Mesothelial cell of epicardium (in vitro differentiated cells): Measurements from ENCODE around the gene SLFN5. TPM values are rescaled to one million over a fixed set of nuclear protein-coding genes. Genes with fewer than 3 reads are reported as not detected.

Experiments
- DNase-seq, 2 experiments: peaks; one replicate each; pipeline ENCODE4 v3.0.0; 2021; ENCODE audit warnings: low spot score in 2 of 2; ENCODE audit not compliant: unreplicated experiment in 2 of 2
- H3K27ac Mint-ChIP-seq: 2 replicates; pipeline ENCODE4 v1.8.0; 2021; ENCODE audit warnings: mixed read lengths
- H3K27me3 Mint-ChIP-seq: 2 replicates; pipeline ENCODE4 v1.8.0; 2021; ENCODE audit warnings: low read depth, mixed read lengths
- H3K36me3 Mint-ChIP-seq: 2 replicates; pipeline ENCODE4 v1.8.0; 2021; ENCODE audit warnings: mixed read lengths
- H3K4me1 Mint-ChIP-seq: 2 replicates; pipeline ENCODE4 v1.8.0; 2021; ENCODE audit warnings: mixed read lengths
- H3K4me3 Mint-ChIP-seq: 2 replicates; pipeline ENCODE4 v1.8.0; 2021; ENCODE audit warnings: mild to moderate bottlenecking, moderate library complexity, mixed read lengths
- H3K9me3 Mint-ChIP-seq: 2 replicates; pipeline ENCODE4 v1.8.0; 2021; ENCODE audit warnings: mixed read lengths
- CTCF ChIP-seq: fragments of 200-600 bp; sonication (generic); IDR thresholded peaks from one replicate; pipeline ENCODE4 v1.5.0; 2021; ENCODE audit warnings: antibody characterized with exemption; ENCODE audit not compliant: unreplicated experiment
- total RNA-seq: library from RNA; stranded (reverse); gene quantifications from 3 replicates; pipeline ENCODE4 v1.2.1, GENCODE V29; 2021

SLFN5 gene
- total RNA-seq, 1 donor from 2014 or later = 50.0 TPM

- no peak for TF ChIP-seq CTCF
- H3K27ac Mint-ChIP-seq = no peak overlapping the region
- H3K4me1 Mint-ChIP-seq = no peaks in the 10 kb centered on the region
- H3K36me3 Mint-ChIP-seq = no peaks in the 10 kb centered on the region
- H3K27me3 Mint-ChIP-seq = peaks cover 61% of the 10 kb centered on the region
- DNase-seq = no peak
- no peak overlapping the region for H3K4me3 Mint-ChIP-seq
- H3K9me3 Mint-ChIP-seq = no peaks in the 10 kb centered on the region
These were observed 28.7 kb upstream of the SLFN5 start for GRCh38 chr17:35214192-35214591.

DNA sequence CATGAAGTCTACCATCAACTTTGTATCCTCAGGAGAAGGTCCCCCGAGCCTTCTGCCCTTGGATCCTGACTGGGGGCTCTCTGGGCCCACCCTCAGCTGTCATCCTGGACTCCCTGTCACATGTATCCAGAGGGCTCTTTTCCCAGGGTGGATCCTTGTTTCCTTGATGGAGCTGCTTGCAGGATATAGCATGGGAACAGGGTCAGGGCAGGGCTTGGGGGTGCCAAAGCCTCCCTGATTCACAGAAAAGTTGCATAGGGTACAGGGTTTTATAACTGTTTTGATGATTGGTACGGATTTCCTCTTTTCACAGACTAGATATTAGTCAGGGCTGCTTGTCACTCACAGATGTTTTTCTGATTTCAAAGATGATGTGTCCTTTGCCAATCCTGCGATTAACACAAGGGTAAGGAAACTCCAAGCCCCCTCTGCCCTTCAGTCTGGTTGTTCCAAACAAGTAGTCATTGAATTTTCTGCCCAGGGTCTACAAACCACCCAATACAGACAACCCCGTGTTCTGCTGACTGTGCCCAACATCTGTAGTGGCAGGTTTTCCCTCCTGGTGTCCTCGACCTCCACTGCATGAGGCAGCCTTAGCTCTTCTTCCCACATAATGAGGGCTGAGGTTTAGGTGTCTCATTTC, 28.1 kb upstream of the SLFN5 start:
- Mint-ChIP-seq H3K27ac (no peak overlapping the region), H3K9me3 (no peaks in the 10 kb centered on the region), H3K36me3 (no peaks in the 10 kb centered on the region), H3K4me1 (no peaks in the 10 kb centered on the region), H3K27me3 (peaks cover 55% of the 10 kb centered on the region), H3K4me3 (no peak overlapping the region)
- DNase-seq = no peak
- TF ChIP-seq CTCF = no peak

DNA sequence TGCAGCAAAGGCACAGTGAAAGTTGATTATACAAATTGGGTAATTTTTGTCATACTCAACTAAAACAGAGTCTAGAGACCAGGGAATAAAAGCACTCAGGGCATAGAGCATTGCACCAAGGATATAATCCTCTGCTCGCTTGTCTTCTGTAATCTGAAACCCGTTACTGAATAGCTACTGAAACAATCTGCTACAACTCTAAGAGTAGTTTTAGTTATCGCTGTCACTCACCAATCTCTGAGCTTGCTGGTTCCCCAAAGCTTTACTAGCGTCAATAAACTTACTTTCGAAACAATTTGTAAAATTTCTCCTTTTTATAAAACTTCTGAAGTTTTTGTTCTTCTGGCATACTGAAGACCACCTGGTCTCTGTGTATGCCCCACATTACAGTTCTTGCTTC, 25.8 kb upstream of the SLFN5 start:
- H3K27me3 Mint-ChIP-seq = peaks cover 51% of the 10 kb centered on the region
- H3K27ac Mint-ChIP-seq = no peak overlapping the region
- H3K4me3 Mint-ChIP-seq = no peak overlapping the region
- H3K36me3 Mint-ChIP-seq = no peaks in the 10 kb centered on the region
- TF ChIP-seq CTCF = no peak
- no peaks in the 10 kb centered on the region for H3K9me3 Mint-ChIP-seq
- H3K4me1 Mint-ChIP-seq = no peaks in the 10 kb centered on the region
- no peak for DNase-seq

DNA sequence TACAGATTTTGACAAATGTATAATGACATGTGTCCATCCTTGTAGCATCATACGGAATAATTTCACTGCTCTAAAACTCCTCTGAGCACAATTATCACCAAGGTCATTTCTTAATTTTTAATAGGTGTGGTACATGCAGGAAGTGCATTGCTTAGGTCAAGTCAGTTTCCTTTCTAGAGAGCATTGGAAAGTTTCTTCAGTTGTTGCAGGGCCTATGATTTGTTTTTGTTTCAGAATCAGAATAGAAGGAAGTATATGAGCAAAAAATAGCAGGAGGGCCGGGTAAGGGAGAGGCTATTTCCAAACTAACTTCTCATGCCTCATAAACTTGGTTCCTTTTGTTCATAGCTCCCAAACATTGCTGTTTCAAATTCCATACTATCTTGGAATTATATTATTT, 24.0 kb upstream of the SLFN5 start:
- TF ChIP-seq CTCF = no peak
- H3K36me3 Mint-ChIP-seq = no peaks in the 10 kb centered on the region
- H3K9me3 Mint-ChIP-seq = peaks cover 4% of the 10 kb centered on the region
- H3K27ac Mint-ChIP-seq = no peak overlapping the region
- DNase-seq = no peak
- no peaks in the 10 kb centered on the region for H3K4me1 Mint-ChIP-seq
- peaks cover 38% of the 10 kb centered on the region for H3K27me3 Mint-ChIP-seq
- H3K4me3 Mint-ChIP-seq = no peak overlapping the region

GRCh38 chr17:35222452-35222851, 20.4 kb upstream of the SLFN5 start:
- DNase-seq = no peak
- no peaks in the 10 kb centered on the region for H3K4me1 Mint-ChIP-seq
- peaks cover 27% of the 10 kb centered on the region for H3K27me3 Mint-ChIP-seq
- H3K4me3 Mint-ChIP-seq = no peak overlapping the region
- H3K36me3 Mint-ChIP-seq = no peaks in the 10 kb centered on the region
- no peak overlapping the region for H3K27ac Mint-ChIP-seq
- TF ChIP-seq CTCF = no peak
- H3K9me3 Mint-ChIP-seq = peaks cover 4% of the 10 kb centered on the region

DNA sequence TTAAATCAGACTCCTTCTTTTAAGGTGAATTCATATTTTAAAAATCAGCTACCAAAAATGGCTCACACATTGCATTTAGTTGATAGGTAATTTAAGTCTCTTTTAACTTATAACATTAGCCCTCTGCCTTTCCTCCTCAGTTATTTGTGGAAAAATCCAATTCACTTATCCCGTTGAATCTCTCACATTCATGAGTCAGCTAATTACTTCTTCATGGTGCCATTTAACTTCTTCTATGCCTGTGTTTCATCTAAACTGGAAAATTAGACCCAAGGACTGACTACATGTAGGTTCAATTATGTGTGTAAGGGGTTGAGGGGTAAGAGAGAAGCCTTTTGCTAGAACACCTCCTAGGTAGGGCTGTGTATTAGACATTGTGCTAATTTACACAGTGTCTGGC, 18.4 kb upstream of the SLFN5 start:
- peaks cover 31% of the 10 kb centered on the region for H3K27me3 Mint-ChIP-seq
- H3K27ac Mint-ChIP-seq = no peak overlapping the region
- no peak for DNase-seq
- no peak overlapping the region for H3K4me3 Mint-ChIP-seq
- no peaks in the 10 kb centered on the region for H3K4me1 Mint-ChIP-seq
- no peak for TF ChIP-seq CTCF
- peaks cover 4% of the 10 kb centered on the region for H3K9me3 Mint-ChIP-seq
- no peaks in the 10 kb centered on the region for H3K36me3 Mint-ChIP-seq
